ENCODE results near the gene PRKAG3.
"Not testable (repeated sequence)": the region's sequence is repeated elsewhere in the genome, so short reads cannot be mapped to it uniquely, and the experiment has no call there.

Gene PRKAG3

GRCh38 chr2:218780046-218780445 is 51.6 kb downstream of the PRKAG3 start:
- Mint-ChIP-seq H3K9me3 (ENCODE audit: low read depth) (peaks cover 11% of the 10 kb centered on the region), H3K27ac (no peak overlapping the region), H3K4me1 (ENCODE audit: low read depth) (peaks cover 8% of the 10 kb centered on the region), H3K4me3 (no peak overlapping the region), H3K27me3 (peaks cover 36% of the 10 kb centered on the region), H3K36me3 (peaks cover 26% of the 10 kb centered on the region)

DNA sequence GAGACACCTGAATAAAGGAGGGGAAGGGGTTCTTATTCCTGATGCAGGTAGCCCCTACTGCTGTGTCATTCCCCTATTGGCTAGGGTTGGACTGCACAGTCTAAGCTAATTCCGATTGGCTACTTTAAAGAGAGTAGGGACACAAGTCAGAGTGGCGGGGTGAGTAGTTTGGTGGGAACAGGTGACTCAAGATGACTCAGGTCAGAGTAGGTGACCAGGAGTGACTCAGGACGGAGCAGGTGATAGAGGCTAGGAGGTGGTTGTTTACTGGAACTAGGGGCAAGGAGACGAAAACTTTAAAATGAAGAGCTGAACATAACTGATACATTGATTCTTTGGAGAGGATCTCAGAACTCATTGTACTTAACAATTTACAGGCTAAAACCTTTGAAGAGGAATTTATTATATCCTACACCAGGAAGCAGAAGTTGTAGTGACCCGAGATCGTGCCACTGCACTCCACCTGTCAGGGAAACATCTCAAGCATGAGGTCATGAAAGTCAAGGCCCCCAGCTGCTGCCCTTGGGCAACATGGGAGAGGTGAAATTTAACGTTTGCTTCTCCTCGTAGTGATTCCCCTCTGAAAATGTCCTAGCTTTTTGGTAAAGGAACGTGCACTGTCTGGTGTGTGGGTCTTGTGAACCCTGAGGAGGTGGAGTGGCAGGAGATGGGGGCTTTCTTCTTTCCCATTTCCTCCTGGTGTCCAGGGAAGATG is 54.2 kb downstream of the PRKAG3 start:
- peaks cover 23% of the 10 kb centered on the region for H3K27me3 Mint-ChIP-seq
- peaks cover 11% of the 10 kb centered on the region for H3K9me3 Mint-ChIP-seq (ENCODE audit: low read depth)
- no peak overlapping the region for H3K27ac Mint-ChIP-seq
- peaks cover 8% of the 10 kb centered on the region for H3K4me1 Mint-ChIP-seq (ENCODE audit: low read depth)
- H3K4me3 Mint-ChIP-seq, result no peak overlapping the region
- peaks cover 25% of the 10 kb centered on the region for H3K36me3 Mint-ChIP-seq

DNA sequence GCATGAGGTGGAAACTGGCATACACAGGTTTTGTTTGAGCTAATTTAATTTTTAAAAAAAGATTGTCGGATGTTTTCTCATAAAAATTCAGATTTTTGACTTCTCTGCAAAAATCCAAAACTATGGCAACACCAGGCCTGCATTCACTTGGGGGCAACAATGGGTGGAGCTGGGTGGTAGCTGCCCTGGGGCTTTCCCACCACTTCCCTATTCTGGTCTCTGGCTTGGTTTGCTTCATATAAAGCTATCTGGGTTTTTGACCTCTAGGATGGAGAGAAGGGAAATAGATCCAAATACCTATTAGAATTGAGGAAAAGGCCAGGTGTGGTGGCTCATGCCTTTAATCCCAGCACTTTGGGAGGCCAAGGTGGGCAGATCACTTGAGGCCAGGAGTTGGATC is 55.1 kb downstream of the PRKAG3 start:
- Mint-ChIP-seq H3K9me3 (ENCODE audit: low read depth) (peaks cover 11% of the 10 kb centered on the region), H3K27me3 (peaks cover 20% of the 10 kb centered on the region), H3K4me3 (no peak overlapping the region), H3K4me1 (ENCODE audit: low read depth) (peaks cover 8% of the 10 kb centered on the region), H3K27ac (no peak overlapping the region), H3K36me3 (peaks cover 27% of the 10 kb centered on the region)

DNA sequence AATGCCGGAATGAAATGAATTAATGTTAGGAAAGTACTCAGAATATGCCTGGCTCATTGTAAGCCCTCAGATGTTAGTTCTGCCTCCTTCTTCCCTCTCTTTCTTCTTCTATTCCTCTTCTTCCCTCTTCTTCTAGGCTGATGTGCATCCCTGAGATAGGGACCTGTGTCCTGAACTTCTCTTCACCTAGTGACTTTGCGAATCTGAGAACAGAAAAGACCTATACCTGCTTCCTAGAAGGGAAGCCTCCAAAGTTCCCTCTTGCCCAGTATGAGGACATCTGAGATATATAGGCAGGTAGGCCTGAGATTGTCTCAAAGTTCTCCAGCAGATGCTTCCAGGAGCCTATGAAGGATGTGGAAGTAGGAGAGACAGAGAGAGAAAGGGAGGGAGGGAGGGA is 57.7 kb downstream of the PRKAG3 start:
- peaks cover 8% of the 10 kb centered on the region for H3K27me3 Mint-ChIP-seq
- no peaks in the 10 kb centered on the region for H3K4me1 Mint-ChIP-seq (ENCODE audit: low read depth)
- peaks cover 11% of the 10 kb centered on the region for H3K9me3 Mint-ChIP-seq (ENCODE audit: low read depth)
- no peak overlapping the region for H3K27ac Mint-ChIP-seq
- no peak overlapping the region for H3K4me3 Mint-ChIP-seq
- peaks cover 28% of the 10 kb centered on the region for H3K36me3 Mint-ChIP-seq

- not testable (repeated sequence) for H3K4me3 Mint-ChIP-seq; H3K4me1 Mint-ChIP-seq (ENCODE audit: low read depth); H3K27ac Mint-ChIP-seq; H3K27me3 Mint-ChIP-seq
- Mint-ChIP-seq H3K9me3 (ENCODE audit: low read depth) (peaks cover 11% of the 10 kb centered on the region), H3K36me3 (peaks cover 26% of the 10 kb centered on the region)
These were observed 58.8 kb downstream of the PRKAG3 start for GRCh38 chr2:218772759-218773158.
